Ovary (tissue), 3 donors: ENCODE measurements around the gene MCU.

ENCODE experiments used
- CTCF ChIP-seq, 3 donors: fragments of 450-650 bp in 2 of 3; fragments of 200-600 bp in 1 of 3; IDR thresholded peaks; one replicate each; pipeline versions ENCODE4 v1.5.1 to v1.8.0; 2016 to 2022; ENCODE audit warnings: antibody characterized with exemption in 3 of 3, mild to moderate bottlenecking in 1 of 3
- EP300 ChIP-seq: sonication (generic); formaldehyde crosslinking; IDR thresholded peaks from one replicate; pipeline ENCODE4 v1.6.1; 2017; ENCODE audit warnings: antibody characterized with exemption
- donor health status: DM: no; HTN: no; CAD: no.

GRCh38 chr10:72918352-72918751 lies 226.4 kb downstream of the MCU start:
- no peak for TF ChIP-seq CTCF (IDR thresholded peaks at IDR 0.05)
- TF ChIP-seq EP300, result no peak
